GM18498 (cell line): ENCODE results near the gene CELF4.

ENCODE experiments used
- ATAC-seq: cut with Tn5 transposase; IDR thresholded peaks from one replicate; pipeline ENCODE4 v1.9.1; 2021; ENCODE audit warnings: mild to moderate bottlenecking, moderate library complexity; ENCODE audit not compliant: unreplicated experiment

Gene CELF4

GRCh38 chr18:37270038-37270665 lies 295.4 kb downstream of the CELF4 start:
- ATAC-seq, result no peak

- no peak for ATAC-seq
These were observed 299.3 kb downstream of the CELF4 start for GRCh38 chr18:37266290-37266689.

GRCh38 chr18:37265382-37265781 lies 300.2 kb downstream of the CELF4 start:
- no peak for ATAC-seq

DNA sequence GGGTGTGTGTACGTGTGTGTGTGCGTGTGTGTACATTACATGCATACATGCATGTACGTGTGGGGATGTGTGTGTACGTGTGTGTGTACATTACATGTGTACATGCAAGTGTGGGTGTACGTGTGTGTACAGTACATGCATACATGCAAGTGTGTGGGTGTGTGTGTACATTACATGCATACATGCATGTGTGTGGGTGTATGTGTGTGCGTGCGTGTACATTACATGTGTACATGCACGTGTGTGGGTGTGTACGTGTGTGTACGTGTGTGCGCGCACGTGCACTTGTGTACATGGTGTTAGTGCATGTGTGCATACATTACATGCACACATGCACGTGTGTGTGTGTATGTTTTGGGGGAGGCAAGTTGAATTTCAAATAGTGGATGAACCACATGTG lies 300.6 kb downstream of the CELF4 start:
- ATAC-seq, result no peak

DNA sequence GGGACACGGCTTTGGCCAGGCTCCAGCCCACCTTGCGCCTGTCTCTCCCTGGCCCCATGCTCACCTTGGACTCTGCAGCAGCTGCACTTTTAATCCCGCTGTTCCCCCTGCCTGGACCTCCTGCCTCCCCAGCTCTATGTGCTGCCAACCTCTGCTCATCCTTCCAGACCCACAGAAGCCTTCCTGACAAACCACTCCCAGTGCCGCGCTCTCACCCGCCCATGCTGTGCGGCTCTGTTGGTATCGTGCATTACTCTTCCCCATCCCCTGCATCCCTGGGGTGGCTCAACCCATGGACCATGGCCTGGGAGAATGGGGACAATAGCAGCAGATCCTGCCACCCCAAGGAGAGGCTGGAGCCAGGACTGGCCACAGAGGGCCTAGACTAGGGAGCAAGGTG lies 303.6 kb downstream of the CELF4 start:
- no peak for ATAC-seq

- no peak for ATAC-seq
These were observed 304.3 kb downstream of the CELF4 start for GRCh38 chr18:37261246-37261840.

GRCh38 chr18:37260367-37261093 lies 305.1 kb downstream of the CELF4 start:
- ATAC-seq, result no peak

GRCh38 chr18:37259711-37260110 lies 305.9 kb downstream of the CELF4 start:
- no peak for ATAC-seq

GRCh38 chr18:37258819-37259218 lies 306.8 kb downstream of the CELF4 start:
- ATAC-seq, result no peak

GRCh38 chr18:37258131-37258530 lies 307.5 kb downstream of the CELF4 start:
- no peak for ATAC-seq

GRCh38 chr18:37254973-37255372 lies 310.6 kb downstream of the CELF4 start:
- ATAC-seq, result no peak

GRCh38 chr18:37254236-37254754 lies 311.3 kb downstream of the CELF4 start:
- no peak for ATAC-seq

- no peak for ATAC-seq
These were observed 312.0 kb downstream of the CELF4 start for GRCh38 chr18:37253394-37254235.

DNA sequence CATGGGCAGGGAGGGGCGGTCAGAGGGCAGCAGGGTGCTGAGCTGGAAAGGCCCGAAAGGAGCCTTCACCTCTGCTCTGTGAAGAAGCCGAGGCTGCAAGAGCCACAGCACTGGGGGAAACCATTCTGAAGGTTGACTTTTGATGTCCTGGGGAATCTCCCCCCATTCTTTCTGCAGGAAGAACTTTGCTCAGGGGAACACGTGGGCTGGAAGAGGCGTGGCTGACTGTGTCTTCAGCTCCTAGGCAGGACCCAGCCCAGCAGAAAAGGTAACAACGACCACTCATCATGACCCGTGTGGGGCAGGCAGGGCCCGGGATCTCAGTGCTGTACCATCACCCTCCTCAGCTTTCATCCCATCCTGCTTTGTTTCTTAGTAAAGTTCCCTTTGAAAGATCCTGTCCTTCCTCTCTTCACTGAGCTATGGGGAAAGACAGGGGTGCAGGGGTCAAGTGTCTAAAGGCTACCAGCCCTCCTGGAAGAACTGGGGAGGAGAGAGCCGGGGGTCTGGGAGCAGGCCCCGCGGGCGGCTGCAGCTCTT lies 312.7 kb downstream of the CELF4 start:
- ATAC-seq, result no peak

GRCh38 chr18:37252342-37252741 lies 313.3 kb downstream of the CELF4 start:
- ATAC-seq, result no peak

GRCh38 chr18:37251679-37252078 lies 313.9 kb downstream of the CELF4 start:
- no peak for ATAC-seq

DNA sequence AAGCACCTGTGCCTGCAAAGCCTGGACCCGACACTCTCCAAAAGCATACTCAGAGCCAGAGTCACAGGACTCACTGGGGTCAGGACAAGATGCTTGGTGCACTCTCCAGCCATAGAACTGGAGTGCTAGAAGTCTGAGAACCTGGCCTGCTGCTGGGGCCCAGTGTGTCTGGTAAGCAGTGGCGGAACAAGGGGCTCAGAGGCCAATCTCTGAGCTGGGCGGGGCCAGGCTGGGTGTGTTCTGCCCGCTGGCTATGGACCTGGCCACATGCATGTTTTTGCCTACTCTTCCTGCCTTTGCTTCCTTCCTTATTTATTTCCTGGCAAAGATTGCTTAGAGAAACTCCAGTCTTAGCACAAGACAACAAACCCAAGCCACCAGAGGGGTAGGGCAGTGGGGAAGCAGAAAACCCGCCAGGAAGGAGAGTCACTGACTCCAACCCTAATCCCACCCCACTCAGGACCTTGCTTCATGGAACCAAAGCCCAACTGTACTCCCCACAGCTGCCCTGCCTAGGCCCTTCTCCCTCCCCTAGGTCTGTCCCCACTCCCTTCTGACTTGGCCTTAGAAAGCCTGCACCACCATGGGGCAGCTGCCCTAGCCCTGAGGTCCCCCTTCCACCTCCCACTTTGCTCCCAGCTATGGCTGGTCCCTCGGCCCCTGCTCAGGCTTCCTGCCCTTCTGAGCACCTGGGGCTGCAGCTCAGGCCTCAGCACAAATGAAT lies 315.5 kb downstream of the CELF4 start:
- no peak for ATAC-seq

DNA sequence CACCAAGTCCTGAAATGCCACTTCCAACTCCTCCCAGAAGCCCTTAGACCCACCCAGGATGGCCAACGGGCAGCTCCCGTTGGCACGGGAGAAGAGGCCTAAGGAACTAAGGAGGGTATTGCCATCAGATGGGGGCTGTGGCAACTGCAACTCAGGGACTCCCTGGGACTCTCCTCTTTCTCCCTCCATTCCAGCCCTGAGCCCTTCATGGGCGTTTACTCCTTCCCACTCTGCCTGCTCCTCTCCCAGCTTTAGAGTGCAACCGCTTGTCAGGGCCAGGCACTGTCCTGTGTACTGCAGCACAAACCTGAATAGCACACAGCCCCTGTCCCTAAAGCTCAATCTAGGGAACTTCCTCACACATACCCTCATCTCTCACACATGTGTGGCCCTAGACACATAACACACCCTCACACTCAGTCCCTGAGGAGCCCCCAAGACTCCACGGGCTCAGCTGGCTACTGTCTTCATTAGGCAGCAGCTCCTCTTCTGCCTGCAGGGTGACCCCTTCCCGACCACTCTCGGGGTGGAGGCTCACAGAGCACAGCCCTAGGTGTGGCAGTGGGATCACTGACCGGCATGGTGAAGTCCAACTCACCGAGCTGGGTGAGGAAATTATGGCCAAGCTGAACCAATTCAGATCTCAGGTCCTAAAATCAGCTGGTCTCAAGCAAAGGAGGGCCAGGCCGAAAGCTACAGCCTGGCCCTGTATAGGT lies 316.3 kb downstream of the CELF4 start:
- no peak for ATAC-seq

GRCh38 chr18:37248281-37248680 lies 317.3 kb downstream of the CELF4 start:
- no peak for ATAC-seq
